Hepatocyte (in vitro differentiated cells): ENCODE measurements around the gene CSF2RB. TPM values are rescaled to one million over a fixed set of nuclear protein-coding genes. Genes with fewer than 3 reads are reported as not detected.

Experiments
- DNase-seq: peaks from one replicate; pipeline ENCODE4 v3.0.0-alpha.2; 2016; ENCODE audit warnings: low spot score
- H2AFZ ChIP-seq: fragments of 200-600 bp; sonication (generic); 2 replicates; pipeline ENCODE4 v1.6.0; 2016; ENCODE audit warnings: antibody characterized with exemption, mild to moderate bottlenecking
- H3K27ac ChIP-seq: fragments of 200-600 bp; sonication (generic); 2 replicates; pipeline ENCODE4 v1.5.1; 2016; ENCODE audit warnings: mild to moderate bottlenecking
- H3K27me3 ChIP-seq: fragments of 200-600 bp; sonication (generic); 2 replicates; pipeline ENCODE4 v1.6.1; 2016
- H3K36me3 ChIP-seq: fragments of 200-600 bp; sonication (generic); replicated peaks from 2 replicates; pipeline ENCODE4 v1.5.1; 2016; ENCODE audit warnings: low read depth; ENCODE audit not compliant: insufficient read depth
- H3K4me1 ChIP-seq: fragments of 200-600 bp; sonication (generic); 2 replicates; pipeline ENCODE4 v1.5.1; 2016; ENCODE audit warnings: mild to moderate bottlenecking, moderate library complexity; ENCODE audit not compliant: insufficient read depth
- H3K4me2 ChIP-seq: fragments of 200-600 bp; sonication (generic); 2 replicates; pipeline ENCODE4 v1.6.0; 2016
- H3K4me3 ChIP-seq: fragments of 200-600 bp; sonication (generic); 2 replicates; pipeline ENCODE4 v1.5.1; 2016; ENCODE audit warnings: mild to moderate bottlenecking
- H3K79me2 ChIP-seq: fragments of 200-600 bp; sonication (generic); 2 replicates; pipeline ENCODE4 v1.6.0; 2017; ENCODE audit warnings: mild to moderate bottlenecking
- H3K9me2 ChIP-seq: fragments of 200-600 bp; sonication (generic); replicated peaks from 2 replicates; pipeline ENCODE4 v1.6.0; 2017; ENCODE audit warnings: mild to moderate bottlenecking; ENCODE audit not compliant: insufficient read depth
- H3K9me3 ChIP-seq: fragments of 200-600 bp; sonication (generic); 2 replicates; pipeline ENCODE4 v1.5.1; 2016; ENCODE audit warnings: low read depth, mild to moderate bottlenecking
- H4K20me1 ChIP-seq: fragments of 200-600 bp; sonication (generic); 2 replicates; pipeline ENCODE4 v1.6.0; 2016; ENCODE audit warnings: mild to moderate bottlenecking; ENCODE audit not compliant: insufficient read depth, poor library complexity, severe bottlenecking
- EZH2 ChIP-seq: fragments of 200-600 bp; sonication (generic); IDR thresholded peaks from 2 replicates; pipeline ENCODE4 v1.6.1; 2016; ENCODE audit warnings: antibody characterized with exemption, mild to moderate bottlenecking, borderline replicate concordance
- EZH2phosphoT487 ChIP-seq: fragments of 200-600 bp; sonication (generic); IDR thresholded peaks from one replicate; pipeline ENCODE4 v1.6.1; 2018; ENCODE audit warnings: antibody characterized with exemption, mild to moderate bottlenecking, low read depth, moderate library complexity; ENCODE audit not compliant: unreplicated experiment, severe bottlenecking
- WGBS: methylation state at CpG from one replicate; pipeline ENCODE4 v1.1.6; 2016; ENCODE audit warnings: low lambda C conversion rate; ENCODE audit errors: missing lambda C conversion rate; 5-methylcytosine and 5-hydroxymethylcytosine counted together
- polyA plus RNA-seq: library from polyadenylated mRNA; unstranded; fragments of >200 nt; fragmentation: Nextera tagmentation; extraction: Ambion mirVana; gene quantifications from 2 replicates; pipeline ENCODE4 v1.2.1, GENCODE V29; 2016
- total RNA-seq: library from RNA; depleted of rRNA; stranded (reverse); fragments of >200 nt; gene quantifications from 2 replicates; pipeline ENCODE4 v1.2.3, GENCODE V29; 2014
- TF ChIP-seq, protein P1 (sequence below): fragments of 200-600 bp; sonication (generic); IDR thresholded peaks from 2 replicates; pipeline ENCODE4 v1.5.1; 2016; ENCODE audit warnings: antibody characterized with exemption, mild to moderate bottlenecking; ENCODE audit not compliant: poor library complexity

Gene CSF2RB
- total and polyA plus RNA-seq, 2 experiments from 2014 or later: 0.83 TPM; not detected in 1

GRCh38 chr22:36926309-36926708, 12.9 kb downstream of the CSF2RB start:
- Histone ChIP-seq H3K4me2 (no peak overlapping the region), H3K27me3 (no peaks in the 10 kb centered on the region), H2AFZ (no peak overlapping the region), H3K27ac (no peak overlapping the region), H3K9me2 (no peaks in the 10 kb centered on the region), H3K4me3 (no peak overlapping the region), H3K36me3 (no peaks in the 10 kb centered on the region), H3K79me2 (no peaks in the 10 kb centered on the region), H3K4me1 (peaks cover 3% of the 10 kb centered on the region), H4K20me1 (no peaks in the 10 kb centered on the region), H3K9me3 (no peaks in the 10 kb centered on the region)
- WGBS: 97% methylated on average over 6 of the region's 6 CpGs
- TF ChIP-seq EZH2phosphoT487 (no peak), EZH2 (no peak)
- TF ChIP-seq, protein P1, sequence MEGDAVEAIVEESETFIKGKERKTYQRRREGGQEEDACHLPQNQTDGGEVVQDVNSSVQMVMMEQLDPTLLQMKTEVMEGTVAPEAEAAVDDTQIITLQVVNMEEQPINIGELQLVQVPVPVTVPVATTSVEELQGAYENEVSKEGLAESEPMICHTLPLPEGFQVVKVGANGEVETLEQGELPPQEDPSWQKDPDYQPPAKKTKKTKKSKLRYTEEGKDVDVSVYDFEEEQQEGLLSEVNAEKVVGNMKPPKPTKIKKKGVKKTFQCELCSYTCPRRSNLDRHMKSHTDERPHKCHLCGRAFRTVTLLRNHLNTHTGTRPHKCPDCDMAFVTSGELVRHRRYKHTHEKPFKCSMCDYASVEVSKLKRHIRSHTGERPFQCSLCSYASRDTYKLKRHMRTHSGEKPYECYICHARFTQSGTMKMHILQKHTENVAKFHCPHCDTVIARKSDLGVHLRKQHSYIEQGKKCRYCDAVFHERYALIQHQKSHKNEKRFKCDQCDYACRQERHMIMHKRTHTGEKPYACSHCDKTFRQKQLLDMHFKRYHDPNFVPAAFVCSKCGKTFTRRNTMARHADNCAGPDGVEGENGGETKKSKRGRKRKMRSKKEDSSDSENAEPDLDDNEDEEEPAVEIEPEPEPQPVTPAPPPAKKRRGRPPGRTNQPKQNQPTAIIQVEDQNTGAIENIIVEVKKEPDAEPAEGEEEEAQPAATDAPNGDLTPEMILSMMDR: no peak
- DNase-seq: no peak

DNA sequence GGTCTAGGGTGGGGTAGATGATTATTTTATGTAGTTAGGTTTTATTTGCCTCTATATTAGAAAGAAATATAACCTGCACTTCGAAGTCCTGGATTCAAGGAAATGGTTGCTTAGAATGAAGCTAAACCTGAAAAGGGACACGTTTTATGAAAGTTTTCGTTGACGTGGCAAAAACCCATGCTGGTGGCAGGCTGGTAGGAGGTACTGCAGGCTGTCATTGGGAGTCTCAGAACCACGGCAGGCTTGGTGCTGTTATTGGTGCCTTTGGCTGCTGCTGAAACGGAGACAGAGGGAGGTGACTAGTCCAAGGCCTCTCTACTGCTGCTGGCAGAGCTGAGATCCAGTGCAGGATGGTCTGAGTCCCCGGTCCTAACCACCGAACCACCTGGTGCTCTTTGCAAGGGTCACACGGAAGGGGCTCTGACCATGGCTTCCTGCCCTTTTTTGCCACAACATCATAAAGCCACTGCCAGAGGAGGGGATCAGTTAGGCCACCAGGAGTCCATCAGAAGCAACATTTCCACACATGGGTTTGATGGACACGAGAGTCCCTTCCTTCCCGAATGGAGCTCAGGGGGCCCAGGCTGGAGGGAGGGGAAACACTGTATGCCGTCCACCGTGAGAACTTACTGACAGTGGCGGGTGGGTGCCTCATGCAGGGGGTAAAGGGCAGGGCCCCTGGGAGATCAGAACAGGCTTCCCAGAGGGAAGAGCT, 13.4 kb downstream of the CSF2RB start:
- Histone ChIP-seq H4K20me1 (no peaks in the 10 kb centered on the region), H3K27me3 (no peaks in the 10 kb centered on the region), H3K4me1 (peaks cover 3% of the 10 kb centered on the region), H3K4me2 (no peak overlapping the region), H3K27ac (no peak overlapping the region), H3K9me2 (no peaks in the 10 kb centered on the region), H3K36me3 (no peaks in the 10 kb centered on the region), H3K79me2 (no peaks in the 10 kb centered on the region), H3K9me3 (no peaks in the 10 kb centered on the region), H3K4me3 (no peak overlapping the region), H2AFZ (no peak overlapping the region)
- DNase-seq: no peak
- WGBS: 85% methylated on average over 14 of the region's 14 CpGs
- TF ChIP-seq EZH2phosphoT487 (no peak), EZH2 (no peak)
- TF ChIP-seq, protein P1: no peak

- no peaks in the 10 kb centered on the region for H3K27me3 ChIP-seq
- no peak overlapping the region for H3K4me2 ChIP-seq
- H3K9me2 ChIP-seq: no peaks in the 10 kb centered on the region
- no peak overlapping the region for H3K27ac ChIP-seq
- no peaks in the 10 kb centered on the region for H3K4me1 ChIP-seq
- no peaks in the 10 kb centered on the region for H3K36me3 ChIP-seq
- DNase-seq: no peak
- no peak overlapping the region for H3K4me3 ChIP-seq
- WGBS: 97% methylated on average over 3 of the region's 3 CpGs
- H3K9me3 ChIP-seq: no peaks in the 10 kb centered on the region
- no peaks in the 10 kb centered on the region for H4K20me1 ChIP-seq
- TF ChIP-seq, protein P1: no peak
- TF ChIP-seq EZH2phosphoT487 (no peak), EZH2 (no peak)
- no peaks in the 10 kb centered on the region for H3K79me2 ChIP-seq
- no peak overlapping the region for H2AFZ ChIP-seq
Measured at GRCh38 chr22:36927671-36928070, 14.2 kb downstream of the CSF2RB start.

- Histone ChIP-seq H3K4me2 (no peak overlapping the region), H3K36me3 (no peaks in the 10 kb centered on the region), H3K4me3 (no peak overlapping the region), H2AFZ (no peak overlapping the region), H3K9me2 (no peaks in the 10 kb centered on the region), H3K4me1 (no peaks in the 10 kb centered on the region), H3K27ac (no peak overlapping the region), H3K9me3 (no peaks in the 10 kb centered on the region), H3K79me2 (no peaks in the 10 kb centered on the region), H4K20me1 (no peaks in the 10 kb centered on the region), H3K27me3 (no peaks in the 10 kb centered on the region)
- 83% methylated on average over 9 of the region's 9 CpGs for WGBS
- no peak for DNase-seq
- no peak for TF ChIP-seq EZH2
- TF ChIP-seq, protein P1: no peak
- no peak for TF ChIP-seq EZH2phosphoT487
Measured at GRCh38 chr22:36928196-36928595, 14.8 kb downstream of the CSF2RB start.
